ENCODE measurements around the gene UGT1A5.

UGT1A5 gene

DNA sequence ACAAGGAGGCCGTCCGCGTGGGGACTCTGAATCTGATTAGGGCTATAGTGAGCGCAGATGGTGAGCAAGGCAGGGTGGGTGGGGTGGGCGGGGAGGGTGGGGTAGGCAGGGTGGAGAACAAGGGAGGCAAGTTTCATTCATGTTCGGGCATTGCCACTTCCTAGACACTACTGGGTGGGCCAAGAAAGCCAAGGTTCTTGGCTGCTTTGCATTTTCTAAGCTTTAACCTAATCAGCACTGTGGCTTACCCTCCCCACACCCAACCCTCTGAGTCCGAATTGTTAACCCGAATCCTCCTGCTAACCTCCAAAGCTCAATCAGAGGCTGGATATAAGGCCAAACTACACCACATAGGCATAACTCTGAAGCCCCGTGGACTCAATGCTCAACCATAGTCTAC is 83.5 kb downstream of the UGT1A5 start:
- no peaks in the 10 kb centered on the region for H3K4me1 ChIP-seq (ENCODE audit: control insufficient read depth, insufficient read depth, low read length)
- H3K9me3 ChIP-seq (ENCODE audit: control insufficient read depth, low read length): no peaks in the 10 kb centered on the region
- no peaks in the 10 kb centered on the region for H3K36me3 ChIP-seq (ENCODE audit: control insufficient read depth, insufficient read depth, low read length)
- H3K4me3 ChIP-seq (ENCODE audit: insufficient read depth, low read depth, low read length): no peak overlapping the region
- H3K27me3 ChIP-seq (ENCODE audit: control insufficient read depth, insufficient read depth, low read length, poor library complexity, severe bottlenecking): no peaks in the 10 kb centered on the region
- WGBS, 2 experiments: 92 to 93% methylated on average over 9 of the region's 9 CpGs
- H3K27ac ChIP-seq (ENCODE audit: insufficient read depth, low read depth, low read length, poor library complexity, severe bottlenecking): no peak overlapping the region

DNA sequence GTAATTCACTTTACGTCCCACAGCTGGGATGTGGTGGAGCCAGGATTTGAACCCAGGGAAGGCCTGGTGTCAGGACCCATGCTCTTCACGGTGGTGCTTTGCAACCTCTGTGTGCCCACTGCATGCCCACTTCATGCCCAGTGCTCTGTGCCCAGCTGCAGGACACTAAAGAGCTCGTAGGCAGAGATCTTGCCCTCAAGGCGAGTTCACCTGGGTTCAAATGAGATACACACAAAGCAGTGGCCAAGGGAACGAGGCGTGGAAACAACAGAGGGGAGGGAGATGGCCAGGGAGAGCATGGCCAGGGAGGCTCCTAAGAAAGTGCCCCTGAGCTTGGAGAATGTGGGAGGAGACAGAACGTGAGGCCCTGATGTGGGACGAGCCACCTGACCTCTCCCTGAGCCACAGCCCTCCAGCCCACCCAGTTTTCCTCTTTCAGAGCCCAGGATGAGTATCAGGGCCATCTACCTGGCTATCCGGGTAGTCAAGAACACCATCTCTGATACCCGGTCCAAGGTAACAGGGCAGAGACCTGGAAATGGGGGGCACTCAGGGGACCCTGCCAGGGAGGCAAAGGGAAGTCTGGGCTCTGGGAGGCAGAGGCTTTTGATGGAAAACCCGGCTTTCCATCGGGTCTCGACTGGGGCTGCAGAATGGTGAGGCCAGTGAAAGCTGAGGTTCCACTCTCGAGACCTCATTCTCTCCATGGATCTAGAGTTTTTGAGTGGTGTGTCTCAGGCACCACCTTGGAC is 85.8 kb downstream of the UGT1A5 start:
- Histone ChIP-seq H3K27ac (ENCODE audit: insufficient read depth, low read depth, low read length, poor library complexity, severe bottlenecking) (no peak overlapping the region), H3K4me1 (ENCODE audit: control insufficient read depth, insufficient read depth, low read length) (no peaks in the 10 kb centered on the region), H3K27me3 (ENCODE audit: control insufficient read depth, insufficient read depth, low read length, poor library complexity, severe bottlenecking) (no peaks in the 10 kb centered on the region), H3K36me3 (ENCODE audit: control insufficient read depth, insufficient read depth, low read length) (no peaks in the 10 kb centered on the region), H3K4me3 (ENCODE audit: insufficient read depth, low read depth, low read length) (no peak overlapping the region), H3K9me3 (ENCODE audit: control insufficient read depth, low read length) (no peaks in the 10 kb centered on the region)
- WGBS, 2 experiments: 91 to 93% methylated on average over 14 of the region's 14 CpGs

DNA sequence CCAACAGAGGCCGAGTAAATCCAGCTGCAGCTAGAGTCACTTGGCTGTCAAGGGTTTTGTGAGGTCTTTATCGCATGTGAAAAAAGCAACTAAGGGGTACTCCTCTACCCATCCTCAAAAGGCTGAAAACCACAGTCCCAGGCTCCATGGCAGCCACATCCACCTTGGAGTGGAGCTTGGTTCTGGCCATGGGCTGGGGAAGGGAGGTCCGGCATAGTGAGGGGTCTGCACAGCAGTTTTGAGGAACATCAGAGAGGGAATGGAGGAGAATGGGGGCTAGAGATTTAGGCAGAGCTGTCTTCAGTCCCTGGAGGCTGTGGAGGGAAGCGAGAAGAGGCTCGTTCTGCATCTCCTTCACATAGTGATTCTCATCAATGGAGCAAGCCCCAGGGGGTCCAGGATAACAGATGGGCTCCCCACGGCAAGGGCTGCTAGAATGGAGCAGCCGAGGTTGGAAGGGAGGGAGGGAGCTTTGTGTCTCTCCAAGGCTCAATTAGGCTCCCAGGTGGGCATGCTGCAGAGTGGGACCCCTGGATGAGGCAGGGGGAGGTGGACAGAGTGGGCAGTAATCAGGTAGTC is 86.5 kb downstream of the UGT1A5 start:
- WGBS, 2 experiments: 62 to 64% methylated on average over 7 of the region's 7 CpGs
- H3K27ac ChIP-seq (ENCODE audit: insufficient read depth, low read depth, low read length, poor library complexity, severe bottlenecking): no peak overlapping the region
- no peaks in the 10 kb centered on the region for H3K9me3 ChIP-seq (ENCODE audit: control insufficient read depth, low read length)
- H3K27me3 ChIP-seq (ENCODE audit: control insufficient read depth, insufficient read depth, low read length, poor library complexity, severe bottlenecking): no peaks in the 10 kb centered on the region
- no peak overlapping the region for H3K4me3 ChIP-seq (ENCODE audit: insufficient read depth, low read depth, low read length)
- H3K36me3 ChIP-seq (ENCODE audit: control insufficient read depth, insufficient read depth, low read length): no peaks in the 10 kb centered on the region
- H3K4me1 ChIP-seq (ENCODE audit: control insufficient read depth, insufficient read depth, low read length): no peaks in the 10 kb centered on the region

DNA sequence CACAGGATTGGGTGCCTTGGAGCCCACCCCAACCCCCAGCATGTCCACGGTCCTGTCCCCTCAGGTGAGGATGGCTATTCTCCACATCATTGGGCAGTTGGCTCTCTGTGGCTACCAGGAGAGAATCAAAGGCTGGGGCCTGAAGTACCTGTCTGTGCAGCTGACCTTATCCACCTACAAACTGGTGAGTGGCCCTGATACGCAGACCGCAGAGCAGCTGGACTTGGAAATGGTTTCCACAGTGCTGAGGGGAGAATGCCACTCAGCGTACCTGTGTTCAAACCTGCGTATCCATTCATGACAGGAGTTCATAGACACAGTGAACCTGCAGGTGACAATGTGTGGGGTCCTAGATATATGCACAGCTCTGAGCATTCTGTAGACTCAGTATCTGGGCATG is 87.0 kb downstream of the UGT1A5 start:
- no peak overlapping the region for H3K4me3 ChIP-seq (ENCODE audit: insufficient read depth, low read depth, low read length)
- H3K27me3 ChIP-seq (ENCODE audit: control insufficient read depth, insufficient read depth, low read length, poor library complexity, severe bottlenecking): no peaks in the 10 kb centered on the region
- no peaks in the 10 kb centered on the region for H3K36me3 ChIP-seq (ENCODE audit: control insufficient read depth, insufficient read depth, low read length)
- no peak overlapping the region for H3K27ac ChIP-seq (ENCODE audit: insufficient read depth, low read depth, low read length, poor library complexity, severe bottlenecking)
- 75 to 76% methylated on average over 5 of the region's 5 CpGs for WGBS, 2 experiments
- no peaks in the 10 kb centered on the region for H3K9me3 ChIP-seq (ENCODE audit: control insufficient read depth, low read length)
- no peaks in the 10 kb centered on the region for H3K4me1 ChIP-seq (ENCODE audit: control insufficient read depth, insufficient read depth, low read length)

DNA sequence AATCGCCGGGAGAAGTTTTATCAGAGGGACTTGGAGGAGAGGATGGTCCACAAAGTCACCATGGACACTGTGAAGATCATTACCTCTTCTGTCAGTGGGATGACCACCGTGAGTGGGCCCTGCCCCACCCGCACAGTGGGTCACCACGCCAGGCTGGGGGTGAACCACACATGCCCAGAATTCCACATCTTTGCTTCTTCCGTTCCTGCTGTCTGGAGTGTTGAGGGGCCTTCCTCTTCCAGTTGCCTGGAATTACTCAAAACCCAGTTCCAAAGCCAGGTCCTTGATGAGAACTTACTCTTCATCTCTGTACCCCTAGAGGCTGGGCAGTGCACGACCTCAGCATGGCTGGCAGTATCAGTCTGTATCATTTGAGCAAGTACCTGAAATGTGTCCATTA is 87.5 kb downstream of the UGT1A5 start:
- no peaks in the 10 kb centered on the region for H3K36me3 ChIP-seq (ENCODE audit: control insufficient read depth, insufficient read depth, low read length)
- no peaks in the 10 kb centered on the region for H3K27me3 ChIP-seq (ENCODE audit: control insufficient read depth, insufficient read depth, low read length, poor library complexity, severe bottlenecking)
- H3K4me1 ChIP-seq (ENCODE audit: control insufficient read depth, insufficient read depth, low read length): no peaks in the 10 kb centered on the region
- 92 to 93% methylated on average over 7 of the region's 7 CpGs for WGBS, 2 experiments
- H3K9me3 ChIP-seq (ENCODE audit: control insufficient read depth, low read length): no peaks in the 10 kb centered on the region
- no peak overlapping the region for H3K27ac ChIP-seq (ENCODE audit: insufficient read depth, low read depth, low read length, poor library complexity, severe bottlenecking)
- no peak overlapping the region for H3K4me3 ChIP-seq (ENCODE audit: insufficient read depth, low read depth, low read length)

DNA sequence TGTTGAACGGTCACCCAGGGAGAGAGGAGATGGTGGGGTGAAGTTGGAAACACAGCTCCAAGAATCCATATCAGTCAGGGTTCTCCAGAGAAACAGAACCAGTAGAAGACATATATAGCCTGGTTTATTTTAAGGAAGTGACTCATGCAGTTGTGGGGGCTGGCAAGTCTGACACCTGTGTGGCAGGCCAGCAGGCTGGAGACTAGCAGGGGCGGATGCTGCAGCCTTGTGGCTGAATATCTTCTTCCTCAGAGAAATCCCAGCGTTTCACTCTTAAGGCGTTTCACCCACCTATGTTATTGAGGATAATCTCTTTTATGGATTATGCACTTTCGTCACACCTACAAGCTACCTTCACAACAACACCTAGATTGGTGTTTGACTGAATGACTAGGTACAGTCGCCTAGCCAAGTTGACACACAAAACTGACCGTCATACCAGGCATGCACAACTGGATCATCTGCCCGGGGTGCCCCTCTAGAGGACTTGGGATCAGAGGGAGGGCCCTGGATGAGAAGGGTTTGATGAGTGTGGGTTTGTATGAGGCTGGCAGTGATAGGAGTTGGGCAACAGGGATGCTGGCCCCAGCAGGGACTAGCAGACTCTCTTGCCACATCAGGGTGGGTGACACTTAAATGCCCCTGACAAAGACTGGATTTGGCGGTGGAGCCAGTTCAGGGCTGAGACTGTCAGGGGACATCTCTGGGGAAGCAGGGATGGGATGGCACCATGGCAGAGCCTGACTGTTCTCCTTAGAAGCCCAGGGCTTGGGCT is 88.8 kb downstream of the UGT1A5 start:
- no peaks in the 10 kb centered on the region for H3K4me1 ChIP-seq (ENCODE audit: control insufficient read depth, insufficient read depth, low read length)
- H3K27me3 ChIP-seq (ENCODE audit: control insufficient read depth, insufficient read depth, low read length, poor library complexity, severe bottlenecking): no peaks in the 10 kb centered on the region
- no peaks in the 10 kb centered on the region for H3K36me3 ChIP-seq (ENCODE audit: control insufficient read depth, insufficient read depth, low read length)
- no peak overlapping the region for H3K4me3 ChIP-seq (ENCODE audit: insufficient read depth, low read depth, low read length)
- 89 to 96% methylated on average over 8 to 9 of the region's 9 CpGs for WGBS, 2 experiments
- H3K27ac ChIP-seq (ENCODE audit: insufficient read depth, low read depth, low read length, poor library complexity, severe bottlenecking): no peak overlapping the region
- H3K9me3 ChIP-seq (ENCODE audit: control insufficient read depth, low read length): no peaks in the 10 kb centered on the region

DNA sequence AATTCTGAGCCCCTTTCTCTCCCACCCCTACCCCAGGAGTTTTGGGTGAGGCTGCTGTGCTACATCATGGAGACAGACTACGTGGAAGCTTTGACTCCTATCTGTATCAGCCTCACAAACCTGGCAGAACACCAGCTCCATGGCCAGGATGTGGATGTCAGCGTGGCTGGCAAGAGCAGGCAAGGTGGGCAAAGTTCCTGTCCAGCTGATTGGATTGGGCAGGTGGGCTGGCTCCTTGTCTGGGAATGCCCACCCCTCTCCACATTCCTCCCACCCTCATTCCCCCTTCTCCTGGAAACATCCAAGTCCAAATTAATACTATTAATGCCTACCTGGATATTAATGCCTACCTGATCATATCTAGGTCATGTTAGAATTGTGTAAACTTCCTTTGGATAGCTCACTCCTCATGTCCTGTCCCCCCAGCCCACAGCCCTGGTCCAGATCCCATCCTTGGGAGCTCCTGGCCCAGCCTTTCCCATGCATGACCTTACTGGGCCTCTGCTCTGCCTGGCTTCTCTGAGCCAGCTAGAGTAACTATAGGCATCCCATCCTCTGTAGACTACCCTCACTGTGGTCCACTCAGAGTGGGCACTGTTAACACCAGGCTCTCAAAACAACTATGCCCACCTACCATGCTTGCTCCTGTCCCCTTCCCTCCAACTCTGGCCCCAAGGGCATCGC is 89.6 kb downstream of the UGT1A5 start:
- no peaks in the 10 kb centered on the region for H3K36me3 ChIP-seq (ENCODE audit: control insufficient read depth, insufficient read depth, low read length)
- WGBS, 2 experiments: 87 to 88% methylated on average over 3 of the region's 3 CpGs
- H3K9me3 ChIP-seq (ENCODE audit: control insufficient read depth, low read length): no peaks in the 10 kb centered on the region
- no peak overlapping the region for H3K27ac ChIP-seq (ENCODE audit: insufficient read depth, low read depth, low read length, poor library complexity, severe bottlenecking)
- H3K4me1 ChIP-seq (ENCODE audit: control insufficient read depth, insufficient read depth, low read length): no peaks in the 10 kb centered on the region
- H3K27me3 ChIP-seq (ENCODE audit: control insufficient read depth, insufficient read depth, low read length, poor library complexity, severe bottlenecking): no peaks in the 10 kb centered on the region
- no peak overlapping the region for H3K4me3 ChIP-seq (ENCODE audit: insufficient read depth, low read depth, low read length)

DNA sequence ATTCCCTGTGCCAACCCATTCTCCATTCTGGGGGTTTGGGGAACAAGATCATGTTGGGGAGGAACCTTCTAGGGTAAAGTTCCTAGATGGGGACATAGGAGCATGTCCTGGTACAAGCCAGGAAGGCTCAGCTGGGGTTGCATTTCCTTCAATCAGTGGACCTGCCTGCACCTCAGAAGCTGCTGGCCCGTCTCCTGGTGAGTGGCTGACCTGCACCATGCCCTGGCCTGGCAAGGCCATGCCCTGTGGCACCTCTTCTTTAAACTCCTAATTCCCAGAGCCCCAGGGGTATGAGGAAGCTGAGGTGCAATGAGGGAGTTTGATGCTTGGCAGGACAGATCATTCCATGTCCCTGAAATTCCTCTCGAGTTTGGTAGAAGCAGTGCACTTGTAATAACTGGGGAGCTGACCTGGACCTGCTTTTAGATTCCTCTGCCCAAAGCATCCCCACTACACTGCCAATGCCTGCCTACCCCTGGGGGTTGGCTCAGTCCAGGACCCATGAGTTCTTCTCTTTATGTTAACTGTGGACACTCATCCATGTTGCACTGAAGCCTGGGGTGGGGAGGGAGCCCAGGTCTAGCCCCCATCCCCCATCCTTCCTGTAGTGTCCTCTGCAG is 90.7 kb downstream of the UGT1A5 start:
- Histone ChIP-seq H3K4me3 (ENCODE audit: insufficient read depth, low read depth, low read length) (no peak overlapping the region), H3K4me1 (ENCODE audit: control insufficient read depth, insufficient read depth, low read length) (no peaks in the 10 kb centered on the region), H3K9me3 (ENCODE audit: control insufficient read depth, low read length) (no peaks in the 10 kb centered on the region), H3K27ac (ENCODE audit: insufficient read depth, low read depth, low read length, poor library complexity, severe bottlenecking) (no peak overlapping the region), H3K27me3 (ENCODE audit: control insufficient read depth, insufficient read depth, low read length, poor library complexity, severe bottlenecking) (no peaks in the 10 kb centered on the region), H3K36me3 (ENCODE audit: control insufficient read depth, insufficient read depth, low read length) (no peaks in the 10 kb centered on the region)
- WGBS, 2 experiments: 78 to 89% methylated on average over 2 of the region's 2 CpGs

DNA sequence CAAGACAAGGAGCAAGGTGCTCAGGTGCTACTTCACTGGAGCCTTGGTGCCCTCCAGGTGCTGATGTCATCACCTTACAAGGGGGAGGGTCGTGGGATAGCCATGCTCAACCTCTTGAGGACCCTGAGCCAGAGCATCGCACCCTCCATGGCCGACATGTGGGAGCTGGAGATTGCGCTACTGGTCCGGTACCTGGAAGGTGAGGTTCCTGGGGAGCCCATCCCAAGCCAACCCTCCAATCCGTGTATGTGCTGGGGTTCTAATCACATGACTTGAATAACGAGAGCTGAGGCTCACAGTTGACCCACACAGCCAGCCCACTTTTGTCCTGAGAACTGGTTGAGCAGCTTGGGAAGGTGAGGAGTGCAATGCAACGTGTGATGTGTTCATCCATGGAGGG is 91.3 kb downstream of the UGT1A5 start:
- H3K4me3 ChIP-seq (ENCODE audit: insufficient read depth, low read depth, low read length): no peak overlapping the region
- WGBS, 2 experiments: 76 to 79% methylated on average over 8 of the region's 8 CpGs
- H3K27ac ChIP-seq (ENCODE audit: insufficient read depth, low read depth, low read length, poor library complexity, severe bottlenecking): no peak overlapping the region

More for the DNA sequence above, 91.3 kb downstream of the UGT1A5 start:
- no peaks in the 10 kb centered on the region for H3K27me3 ChIP-seq (ENCODE audit: control insufficient read depth, insufficient read depth, low read length, poor library complexity, severe bottlenecking)
- H3K9me3 ChIP-seq (ENCODE audit: control insufficient read depth, low read length): no peaks in the 10 kb centered on the region
- H3K36me3 ChIP-seq (ENCODE audit: control insufficient read depth, insufficient read depth, low read length): no peaks in the 10 kb centered on the region
- no peaks in the 10 kb centered on the region for H3K4me1 ChIP-seq (ENCODE audit: control insufficient read depth, insufficient read depth, low read length)
